ENCODE results near the gene SMIM29. TPM values are rescaled to one million over a fixed set of nuclear protein-coding genes. Genes with fewer than 3 reads are reported as not detected.

Gene SMIM29
- total and polyA plus RNA-seq, 2 experiments from 2014 or later = 9.2 to 33.8 TPM

- Histone ChIP-seq H4K20me1 (ENCODE audit: insufficient read depth, poor library complexity, severe bottlenecking) (peaks cover 2% of the 10 kb centered on the region), H3K9me2 (replicated peaks; ENCODE audit: insufficient read depth) (no peaks in the 10 kb centered on the region), H3K27me3 (no peaks in the 10 kb centered on the region), H3K4me1 (ENCODE audit: insufficient read depth) (peaks cover 23% of the 10 kb centered on the region), H3K4me2 (peak overlapping the region; percentile 92), H3K4me3 (peak overlapping the region; percentile 13), H2AFZ (peak overlapping the region; percentile 66), H3K36me3 (replicated peaks; ENCODE audit: insufficient read depth, low read depth) (no peaks in the 10 kb centered on the region), H3K27ac (peak overlapping the region; percentile 96), H3K9me3 (ENCODE audit: low read depth) (no peaks in the 10 kb centered on the region), H3K79me2 (peaks cover 24% of the 10 kb centered on the region)
- WGBS (ENCODE audit: low lambda C conversion rate, missing lambda C conversion rate) = 7% methylated on average over 40 of the region's 75 CpGs
- DNase-seq (ENCODE audit: low spot score) = peak; percentile 86
- TF ChIP-seq EZH2 (IDR thresholded peaks at IDR 0.05; ENCODE audit: borderline replicate concordance) = no peak
- TF ChIP-seq EZH2phosphoT487 (IDR thresholded peaks at IDR 0.05; ENCODE audit: low read depth, severe bottlenecking, unreplicated experiment) = no peak
- TF ChIP-seq, protein P1, sequence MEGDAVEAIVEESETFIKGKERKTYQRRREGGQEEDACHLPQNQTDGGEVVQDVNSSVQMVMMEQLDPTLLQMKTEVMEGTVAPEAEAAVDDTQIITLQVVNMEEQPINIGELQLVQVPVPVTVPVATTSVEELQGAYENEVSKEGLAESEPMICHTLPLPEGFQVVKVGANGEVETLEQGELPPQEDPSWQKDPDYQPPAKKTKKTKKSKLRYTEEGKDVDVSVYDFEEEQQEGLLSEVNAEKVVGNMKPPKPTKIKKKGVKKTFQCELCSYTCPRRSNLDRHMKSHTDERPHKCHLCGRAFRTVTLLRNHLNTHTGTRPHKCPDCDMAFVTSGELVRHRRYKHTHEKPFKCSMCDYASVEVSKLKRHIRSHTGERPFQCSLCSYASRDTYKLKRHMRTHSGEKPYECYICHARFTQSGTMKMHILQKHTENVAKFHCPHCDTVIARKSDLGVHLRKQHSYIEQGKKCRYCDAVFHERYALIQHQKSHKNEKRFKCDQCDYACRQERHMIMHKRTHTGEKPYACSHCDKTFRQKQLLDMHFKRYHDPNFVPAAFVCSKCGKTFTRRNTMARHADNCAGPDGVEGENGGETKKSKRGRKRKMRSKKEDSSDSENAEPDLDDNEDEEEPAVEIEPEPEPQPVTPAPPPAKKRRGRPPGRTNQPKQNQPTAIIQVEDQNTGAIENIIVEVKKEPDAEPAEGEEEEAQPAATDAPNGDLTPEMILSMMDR (IDR thresholded peaks at IDR 0.05; ENCODE audit: poor library complexity) = peak; percentile 3
These were observed 13.3 kb downstream of the SMIM29 start for GRCh38 chr6:34235307-34236130.

GRCh38 chr6:34234667-34235306 is 14.0 kb downstream of the SMIM29 start:
- Histone ChIP-seq H3K27ac (peak overlapping the region; percentile 96), H4K20me1 (ENCODE audit: insufficient read depth, poor library complexity, severe bottlenecking) (peaks cover 2% of the 10 kb centered on the region), H3K9me3 (ENCODE audit: low read depth) (no peaks in the 10 kb centered on the region), H3K79me2 (peaks cover 21% of the 10 kb centered on the region), H3K4me1 (ENCODE audit: insufficient read depth) (peaks cover 23% of the 10 kb centered on the region), H2AFZ (peak overlapping the region; percentile 66), H3K36me3 (replicated peaks; ENCODE audit: insufficient read depth, low read depth) (no peaks in the 10 kb centered on the region), H3K4me2 (peak overlapping the region; percentile 92), H3K27me3 (no peaks in the 10 kb centered on the region), H3K4me3 (no peak overlapping the region), H3K9me2 (replicated peaks; ENCODE audit: insufficient read depth) (no peaks in the 10 kb centered on the region)
- DNase-seq (ENCODE audit: low spot score) = no peak
- TF ChIP-seq EZH2phosphoT487 (IDR thresholded peaks at IDR 0.05; ENCODE audit: low read depth, severe bottlenecking, unreplicated experiment) (no peak), EZH2 (IDR thresholded peaks at IDR 0.05; ENCODE audit: borderline replicate concordance) (no peak)
- TF ChIP-seq, protein P1 (IDR thresholded peaks at IDR 0.05; ENCODE audit: poor library complexity) = no peak
- WGBS (ENCODE audit: low lambda C conversion rate, missing lambda C conversion rate) = 68% methylated on average over 13 of the region's 53 CpGs

DNA sequence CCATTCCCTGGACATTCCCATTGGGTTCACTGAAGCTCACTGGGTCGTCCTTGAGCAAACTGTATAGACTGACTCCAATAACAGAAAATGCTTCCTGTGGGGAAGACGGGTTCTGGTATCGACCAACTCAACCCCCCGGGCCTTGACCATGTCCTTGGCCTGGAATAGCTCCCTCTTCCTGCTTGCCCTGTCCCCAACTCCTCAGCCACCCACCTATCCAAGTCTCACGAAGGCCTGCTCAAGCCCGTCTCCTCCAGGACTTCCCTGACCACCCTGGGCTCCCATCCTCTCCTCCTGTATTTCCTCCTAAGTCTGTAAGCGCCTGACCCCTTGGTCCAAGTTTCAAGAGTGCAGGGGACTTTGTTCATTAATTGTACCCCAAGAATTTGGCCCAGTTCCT is 14.9 kb downstream of the SMIM29 start:
- H3K4me1 ChIP-seq (ENCODE audit: insufficient read depth) = peaks cover 19% of the 10 kb centered on the region
- no peaks in the 10 kb centered on the region for H3K9me3 ChIP-seq (ENCODE audit: low read depth)
- DNase-seq (ENCODE audit: low spot score) = no peak
- H3K4me2 ChIP-seq = no peak overlapping the region
- H2AFZ ChIP-seq = no peak overlapping the region
- TF ChIP-seq EZH2 (IDR thresholded peaks at IDR 0.05; ENCODE audit: borderline replicate concordance) = no peak
- TF ChIP-seq, protein P1 (IDR thresholded peaks at IDR 0.05; ENCODE audit: poor library complexity) = no peak
- TF ChIP-seq EZH2phosphoT487 (IDR thresholded peaks at IDR 0.05; ENCODE audit: low read depth, severe bottlenecking, unreplicated experiment) = no peak
- H3K27me3 ChIP-seq = no peaks in the 10 kb centered on the region
- peaks cover 12% of the 10 kb centered on the region for H3K79me2 ChIP-seq
- H3K4me3 ChIP-seq = no peak overlapping the region
- H3K36me3 ChIP-seq (replicated peaks; ENCODE audit: insufficient read depth, low read depth) = no peaks in the 10 kb centered on the region
- H4K20me1 ChIP-seq (ENCODE audit: insufficient read depth, poor library complexity, severe bottlenecking) = peaks cover 2% of the 10 kb centered on the region
- no peaks in the 10 kb centered on the region for H3K9me2 ChIP-seq (replicated peaks; ENCODE audit: insufficient read depth)
- H3K27ac ChIP-seq = peak overlapping the region; percentile 96
- WGBS (ENCODE audit: low lambda C conversion rate, missing lambda C conversion rate) = 99% methylated on average over 7 of the region's 7 CpGs
